ENCODE results near the gene MYH9.

The MYH9 gene

DNA sequence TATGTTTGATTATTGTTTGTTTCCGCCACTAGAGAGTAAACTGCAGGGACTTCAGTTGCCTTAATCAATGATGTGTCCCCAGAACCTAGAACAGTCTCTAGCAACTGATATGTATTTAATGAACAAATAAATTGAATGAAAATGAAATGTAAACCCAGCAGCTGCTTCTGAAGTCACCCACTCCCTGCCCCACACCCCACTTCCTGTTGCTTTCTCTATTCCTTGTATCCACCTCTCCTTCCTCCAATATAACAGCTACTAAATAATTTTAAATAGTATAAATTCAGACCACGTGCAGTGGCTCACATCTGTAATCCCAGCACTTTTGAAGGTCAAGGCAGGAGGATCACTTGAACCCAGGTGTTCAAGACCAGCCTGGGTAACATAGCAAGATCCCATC is 15.8 kb downstream of the MYH9 start:
- no peak for DNase-seq (ENCODE audit: extremely low read depth, low read depth)
- TF ChIP-seq, protein P1, sequence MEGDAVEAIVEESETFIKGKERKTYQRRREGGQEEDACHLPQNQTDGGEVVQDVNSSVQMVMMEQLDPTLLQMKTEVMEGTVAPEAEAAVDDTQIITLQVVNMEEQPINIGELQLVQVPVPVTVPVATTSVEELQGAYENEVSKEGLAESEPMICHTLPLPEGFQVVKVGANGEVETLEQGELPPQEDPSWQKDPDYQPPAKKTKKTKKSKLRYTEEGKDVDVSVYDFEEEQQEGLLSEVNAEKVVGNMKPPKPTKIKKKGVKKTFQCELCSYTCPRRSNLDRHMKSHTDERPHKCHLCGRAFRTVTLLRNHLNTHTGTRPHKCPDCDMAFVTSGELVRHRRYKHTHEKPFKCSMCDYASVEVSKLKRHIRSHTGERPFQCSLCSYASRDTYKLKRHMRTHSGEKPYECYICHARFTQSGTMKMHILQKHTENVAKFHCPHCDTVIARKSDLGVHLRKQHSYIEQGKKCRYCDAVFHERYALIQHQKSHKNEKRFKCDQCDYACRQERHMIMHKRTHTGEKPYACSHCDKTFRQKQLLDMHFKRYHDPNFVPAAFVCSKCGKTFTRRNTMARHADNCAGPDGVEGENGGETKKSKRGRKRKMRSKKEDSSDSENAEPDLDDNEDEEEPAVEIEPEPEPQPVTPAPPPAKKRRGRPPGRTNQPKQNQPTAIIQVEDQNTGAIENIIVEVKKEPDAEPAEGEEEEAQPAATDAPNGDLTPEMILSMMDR (IDR thresholded peaks at IDR 0.05; ENCODE audit: low read depth, low read length) = no peak

DNA sequence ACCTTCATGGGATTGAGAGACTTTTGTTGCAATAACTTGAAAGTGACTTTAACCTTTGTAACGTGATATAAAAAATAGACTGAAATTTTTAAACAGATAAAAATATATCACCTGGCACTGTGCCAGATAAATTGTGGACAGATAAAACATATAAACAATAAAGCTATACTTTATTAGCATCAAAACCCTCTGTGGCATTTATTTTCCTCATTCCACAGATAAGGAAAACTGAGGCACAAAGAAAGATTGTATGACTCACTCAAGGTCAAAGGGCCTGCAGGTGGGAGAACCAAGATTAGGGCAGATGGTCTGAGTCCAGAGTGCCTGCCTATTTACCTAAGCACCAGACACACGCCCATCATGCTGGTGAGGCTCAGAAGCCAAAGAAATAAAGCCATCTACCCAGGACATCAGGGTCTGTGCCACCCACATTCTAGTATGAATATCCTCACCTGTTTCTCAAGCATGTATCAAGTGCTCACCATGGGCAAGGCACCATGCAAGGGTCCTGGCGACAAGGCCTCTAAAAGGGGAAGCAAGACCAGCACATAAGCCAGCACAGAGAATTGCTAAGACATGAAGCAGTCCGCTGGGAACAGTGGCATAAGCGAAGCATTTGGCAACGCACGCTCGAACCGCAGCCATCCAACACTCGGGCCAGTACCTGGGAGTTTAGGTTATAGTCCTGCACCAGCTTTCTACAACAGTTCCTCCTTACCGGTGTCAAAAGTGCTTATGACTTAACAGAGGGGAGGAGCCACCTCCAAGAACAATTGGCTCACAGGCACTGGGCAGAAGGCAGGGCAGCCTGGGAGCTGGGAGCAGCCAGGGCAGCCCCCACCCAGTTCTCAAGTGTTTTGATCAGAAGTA is 17.6 kb downstream of the MYH9 start:
- DNase-seq (ENCODE audit: extremely low read depth, low read depth) = no peak
- TF ChIP-seq, protein P1 (IDR thresholded peaks at IDR 0.05; ENCODE audit: low read depth, low read length) = no peak

DNA sequence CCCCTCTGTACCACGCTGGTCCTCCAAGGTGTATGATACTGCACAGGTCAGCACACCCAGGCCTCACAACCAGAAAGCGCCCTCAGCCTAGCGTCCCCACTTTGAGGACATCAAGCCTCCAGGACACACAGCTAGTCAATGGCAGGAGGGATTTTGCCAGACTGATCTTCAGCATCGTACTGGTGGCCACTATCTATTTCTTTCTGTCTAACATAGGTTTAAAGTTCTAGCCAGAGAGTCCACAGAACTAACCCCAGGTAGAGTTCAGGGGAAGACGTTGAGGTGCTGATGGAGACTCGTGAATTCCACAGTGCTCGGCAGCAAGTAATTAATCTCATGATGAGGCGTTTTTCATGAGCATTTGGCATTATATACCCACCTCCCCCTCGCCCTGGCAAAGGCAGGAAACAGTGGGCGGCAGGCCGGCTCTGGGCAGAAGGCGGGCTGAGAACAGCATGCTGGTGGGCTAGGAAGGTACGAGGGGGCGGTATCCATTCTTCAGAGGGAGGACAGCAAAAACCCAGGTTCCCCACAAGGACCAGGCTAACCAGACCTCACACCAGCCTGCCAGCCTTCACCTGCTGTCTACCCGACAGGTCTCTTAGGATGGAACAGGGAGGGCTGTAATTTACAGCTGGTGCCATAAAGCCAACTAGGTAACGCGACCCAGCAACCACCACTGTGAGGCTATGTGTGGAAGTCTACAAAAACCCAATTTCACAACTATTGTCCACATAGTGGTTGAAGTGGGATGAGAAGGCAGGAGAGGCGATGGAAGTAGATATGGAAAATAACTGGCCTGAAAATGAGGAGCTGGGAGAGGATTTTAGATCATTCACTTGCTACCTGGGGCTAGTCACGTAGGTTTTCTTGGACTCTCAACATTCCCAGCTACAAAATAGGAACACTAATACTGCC is 18.5 kb downstream of the MYH9 start:
- DNase-seq (ENCODE audit: extremely low read depth, low read depth) = no peak
- TF ChIP-seq, protein P1 (IDR thresholded peaks at IDR 0.05; ENCODE audit: low read depth, low read length) = no peak

DNA sequence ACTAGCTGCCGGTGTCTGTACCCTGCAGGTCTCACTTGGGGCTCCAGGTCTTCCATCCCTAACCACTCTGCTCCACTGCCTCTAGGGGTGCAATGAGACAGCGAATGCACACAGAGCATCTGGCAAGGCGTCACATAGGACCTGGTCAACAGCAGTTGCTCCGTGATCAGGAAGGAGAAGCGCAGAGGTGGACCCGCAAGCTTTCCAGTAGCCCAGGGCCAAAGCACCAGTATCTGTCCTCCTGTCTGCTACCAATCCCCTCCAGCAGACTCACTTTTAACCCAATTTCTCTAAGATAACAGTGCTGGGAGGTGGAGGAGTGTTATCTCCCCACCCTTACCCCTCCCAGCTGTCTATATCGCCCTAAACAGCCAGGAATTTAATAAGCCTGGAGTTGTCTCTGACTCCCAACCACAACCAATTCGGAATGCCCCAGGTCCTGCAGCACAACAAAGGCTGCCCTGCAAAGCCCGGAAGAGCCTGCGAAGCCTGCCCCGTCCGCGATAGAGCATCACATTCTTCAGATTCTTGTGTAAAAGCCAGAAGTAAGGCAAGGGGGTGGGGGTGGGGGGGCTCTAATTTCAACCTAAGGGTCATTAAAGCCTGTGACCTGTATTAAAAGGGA is 19.3 kb downstream of the MYH9 start:
- no peak for DNase-seq (ENCODE audit: extremely low read depth, low read depth)
- TF ChIP-seq, protein P1 (IDR thresholded peaks at IDR 0.05; ENCODE audit: low read depth, low read length) = no peak; the same call in none of the 2 replicates

DNA sequence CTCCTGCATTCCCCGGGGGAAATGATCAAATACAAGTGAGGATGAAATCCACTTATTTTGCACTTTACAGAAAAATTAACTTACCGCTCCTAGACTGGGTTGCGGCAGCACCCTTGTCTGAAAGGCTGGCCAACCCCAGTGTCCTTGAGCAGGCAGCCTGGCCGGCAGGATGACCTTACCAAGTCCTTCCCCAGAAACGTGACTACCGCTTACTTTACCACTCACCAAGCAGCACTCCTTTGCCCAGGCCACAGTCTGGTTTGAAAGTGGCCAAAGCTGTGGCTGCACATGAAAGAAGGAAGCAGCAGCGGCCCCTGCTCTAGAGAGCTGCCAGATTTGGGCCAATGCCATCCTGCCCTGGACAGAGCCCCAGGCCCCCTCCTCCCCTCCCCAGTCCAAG is 20.3 kb downstream of the MYH9 start:
- TF ChIP-seq, protein P1 (IDR thresholded peaks at IDR 0.05; ENCODE audit: low read depth, low read length) = no peak

DNA sequence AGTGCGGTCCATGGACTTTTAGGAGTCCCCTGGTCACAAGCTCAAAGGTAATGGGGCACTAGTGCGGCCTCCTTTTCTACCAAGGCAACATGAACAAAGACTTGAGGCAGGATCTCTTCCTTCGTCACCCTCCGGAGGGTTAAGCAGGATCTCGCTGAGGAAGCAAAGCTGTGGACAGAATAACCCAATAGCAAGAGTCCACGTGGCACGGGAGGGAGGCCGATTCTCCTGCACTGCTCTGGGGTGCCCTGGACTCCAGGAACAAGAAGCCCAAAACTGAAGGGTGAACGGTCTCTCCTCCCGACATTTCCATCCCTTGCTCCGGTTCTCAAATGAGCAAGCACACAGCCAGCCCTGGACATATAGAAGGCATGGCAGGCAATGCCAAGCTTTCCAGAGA is 20.7 kb downstream of the MYH9 start:
- TF ChIP-seq, protein P1 (IDR thresholded peaks at IDR 0.05; ENCODE audit: low read depth, low read length) = no peak
- no peak for DNase-seq (ENCODE audit: extremely low read depth, low read depth)

More for the DNA sequence above, 20.3 kb downstream of the MYH9 start:
- no peak for DNase-seq (ENCODE audit: extremely low read depth, low read depth)
